Effector CD4-positive, alpha-beta T cell (primary cell): ENCODE data around the gene LRRK1.

Experiments used
- DNase-seq: peaks from one replicate; pipeline ENCODE4 v3.0.0-alpha.2; 2020

LRRK1 gene

GRCh38 chr15:101105059-101105891 is 186.1 kb downstream of the LRRK1 start:
- no peak for DNase-seq

GRCh38 chr15:101107101-101107500 is 187.9 kb downstream of the LRRK1 start:
- no peak for DNase-seq

- DNase-seq = no peak
Observed at GRCh38 chr15:101107625-101108460, 188.7 kb downstream of the LRRK1 start.

DNA sequence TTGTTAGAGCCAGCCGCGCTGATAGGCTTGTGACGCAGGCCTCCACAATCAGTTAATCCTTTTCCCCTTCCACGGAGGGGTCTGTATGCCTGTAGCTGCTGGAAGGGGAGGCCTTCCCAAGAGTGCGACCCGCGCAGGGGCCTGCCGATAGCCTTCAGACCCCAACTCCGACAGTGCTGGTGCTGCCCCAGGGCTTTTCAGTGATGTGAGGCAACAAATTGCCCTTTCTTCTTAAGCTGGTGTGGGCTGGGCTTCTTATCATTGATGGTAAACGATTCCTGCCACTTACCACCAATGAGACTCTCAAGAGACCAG is 189.3 kb downstream of the LRRK1 start:
- DNase-seq = no peak

- DNase-seq = no peak
Observed at GRCh38 chr15:101108791-101109190, 189.6 kb downstream of the LRRK1 start.

GRCh38 chr15:101110681-101111569 is 191.8 kb downstream of the LRRK1 start:
- no peak for DNase-seq

- no peak for DNase-seq
Observed at GRCh38 chr15:101111570-101112262, 192.6 kb downstream of the LRRK1 start.

DNA sequence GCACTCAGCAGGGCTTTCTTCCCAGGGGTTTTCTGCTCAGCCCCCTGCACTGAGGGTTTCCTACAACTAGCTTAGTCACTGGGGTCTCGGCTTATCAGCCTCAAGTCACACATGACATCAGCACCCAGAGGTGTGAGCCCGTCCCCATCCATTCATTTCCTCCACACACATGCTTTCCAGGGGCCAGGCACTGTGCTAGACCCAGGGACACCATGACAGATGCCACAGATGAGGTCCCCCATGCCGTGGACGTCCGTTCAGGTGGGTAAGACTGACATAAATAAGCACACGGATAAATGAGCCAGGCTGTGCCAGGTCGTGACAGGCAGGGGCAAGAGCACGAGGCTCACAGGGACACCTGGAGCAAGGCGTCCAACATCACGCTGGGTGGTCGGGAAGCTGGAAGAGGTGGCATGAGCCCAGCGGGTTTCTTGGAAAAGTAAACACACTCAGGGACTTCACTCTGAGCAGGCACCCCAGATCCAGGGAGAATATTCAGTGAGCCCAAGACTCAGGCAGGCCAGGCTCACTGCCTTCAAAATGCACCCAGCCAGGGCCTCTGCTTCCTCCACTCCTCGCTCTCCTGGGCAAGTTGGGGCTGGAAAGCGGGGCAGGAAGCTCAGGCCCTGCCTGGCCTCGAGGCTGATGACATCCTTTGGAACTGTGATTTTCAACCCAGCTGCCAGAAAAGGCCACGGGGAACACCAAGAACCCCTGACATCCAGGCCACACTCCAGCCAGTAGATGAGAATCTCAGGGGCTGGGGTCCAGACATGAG is 193.4 kb downstream of the LRRK1 start:
- no peak for DNase-seq

- DNase-seq = no peak
Observed at GRCh38 chr15:101113114-101114005, 194.2 kb downstream of the LRRK1 start.

DNA sequence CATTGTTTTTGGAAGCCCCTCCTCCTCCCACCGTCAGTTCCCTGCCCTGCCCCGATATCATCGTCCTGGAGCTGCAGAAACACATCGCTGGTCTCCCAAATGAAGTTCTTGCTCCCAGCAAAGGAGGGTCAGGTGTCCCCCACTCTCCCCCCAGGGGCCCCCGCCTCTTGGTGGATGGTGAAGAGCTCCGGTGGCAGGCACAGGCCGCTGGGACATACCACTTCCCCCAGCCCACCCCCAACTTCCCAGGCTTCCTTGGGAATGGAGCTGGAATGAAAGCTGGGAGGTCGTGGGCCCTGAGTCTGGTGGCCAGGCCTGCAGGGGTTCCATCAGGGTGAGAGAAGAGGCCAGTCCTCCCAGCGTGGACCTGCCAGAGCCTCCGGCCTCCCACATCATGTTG is 195.0 kb downstream of the LRRK1 start:
- no peak for DNase-seq

DNA sequence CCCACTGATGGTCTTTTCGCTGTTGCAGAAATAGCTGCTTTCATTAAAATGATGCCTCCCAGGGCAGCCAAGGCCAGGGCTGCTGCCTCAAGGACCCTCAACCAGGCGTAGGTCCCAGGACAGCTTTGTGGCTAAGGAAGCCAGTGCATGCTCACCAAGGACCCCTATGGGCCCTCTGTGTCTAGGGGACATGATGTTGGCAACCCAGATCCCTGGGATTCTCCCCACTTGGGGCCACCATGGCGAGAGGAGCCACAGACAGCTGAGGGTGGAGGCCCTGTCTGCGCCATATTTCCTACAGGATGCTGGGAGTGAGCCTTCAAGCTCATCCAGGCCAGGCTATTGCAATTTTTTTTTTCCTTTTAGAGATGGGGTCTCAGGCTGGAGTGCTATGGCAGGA is 195.5 kb downstream of the LRRK1 start:
- DNase-seq = no peak

DNA sequence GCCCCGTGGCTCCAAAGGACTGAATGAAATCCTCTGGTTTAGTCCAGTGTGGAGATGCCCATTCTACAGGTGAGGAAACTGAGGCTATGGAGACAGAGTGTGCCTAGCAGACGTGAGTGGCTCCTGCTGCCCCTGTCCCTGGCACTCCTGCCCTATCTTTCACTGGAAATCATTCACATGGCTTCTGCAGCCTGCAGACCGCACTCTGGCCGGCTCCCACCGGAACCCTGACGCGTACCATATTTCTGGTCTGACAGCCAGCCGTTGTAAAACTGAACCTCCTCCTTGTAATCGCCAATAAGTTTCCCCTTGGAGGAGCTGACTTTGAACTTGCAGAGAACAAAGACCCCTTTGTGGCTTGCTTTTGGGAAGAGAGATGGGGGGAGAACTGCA is 196.2 kb downstream of the LRRK1 start:
- DNase-seq = no peak

GRCh38 chr15:101115786-101116680 is 196.9 kb downstream of the LRRK1 start:
- DNase-seq = no peak

GRCh38 chr15:101116681-101116976 is 197.5 kb downstream of the LRRK1 start:
- no peak for DNase-seq

DNA sequence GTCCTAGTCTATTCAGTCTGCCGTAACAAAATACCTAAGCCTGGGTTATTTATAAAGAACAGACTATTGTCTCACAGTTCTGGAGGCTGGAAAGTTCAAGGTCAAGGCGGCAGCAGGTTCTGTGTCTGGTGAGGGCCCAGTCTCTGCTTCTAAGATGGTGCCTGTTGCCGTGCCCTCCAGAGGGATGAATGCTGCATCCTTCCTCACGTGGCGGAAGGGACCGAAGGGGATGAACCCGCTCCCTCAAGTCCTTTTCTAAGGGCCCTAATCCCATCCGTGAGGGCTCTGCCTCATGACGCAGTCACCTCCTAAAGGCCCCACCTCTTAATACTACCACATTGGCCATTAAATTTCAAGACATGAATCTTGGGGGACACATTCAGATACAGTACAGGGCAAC is 199.0 kb downstream of the LRRK1 start:
- DNase-seq = no peak

- no peak for DNase-seq
Observed at GRCh38 chr15:101118615-101119014, 199.5 kb downstream of the LRRK1 start.

- DNase-seq = no peak
Observed at GRCh38 chr15:101119181-101119580, 200.0 kb downstream of the LRRK1 start.
